NCI-H524 (cell line): Measurements from ENCODE around the gene SDK1.

ENCODE experiments used
- DNase-seq, 2 experiments: peaks; one replicate each; lab custom pipeline; 2025; lab: John Stamatoyannopoulos, UW

The SDK1 gene

DNA sequence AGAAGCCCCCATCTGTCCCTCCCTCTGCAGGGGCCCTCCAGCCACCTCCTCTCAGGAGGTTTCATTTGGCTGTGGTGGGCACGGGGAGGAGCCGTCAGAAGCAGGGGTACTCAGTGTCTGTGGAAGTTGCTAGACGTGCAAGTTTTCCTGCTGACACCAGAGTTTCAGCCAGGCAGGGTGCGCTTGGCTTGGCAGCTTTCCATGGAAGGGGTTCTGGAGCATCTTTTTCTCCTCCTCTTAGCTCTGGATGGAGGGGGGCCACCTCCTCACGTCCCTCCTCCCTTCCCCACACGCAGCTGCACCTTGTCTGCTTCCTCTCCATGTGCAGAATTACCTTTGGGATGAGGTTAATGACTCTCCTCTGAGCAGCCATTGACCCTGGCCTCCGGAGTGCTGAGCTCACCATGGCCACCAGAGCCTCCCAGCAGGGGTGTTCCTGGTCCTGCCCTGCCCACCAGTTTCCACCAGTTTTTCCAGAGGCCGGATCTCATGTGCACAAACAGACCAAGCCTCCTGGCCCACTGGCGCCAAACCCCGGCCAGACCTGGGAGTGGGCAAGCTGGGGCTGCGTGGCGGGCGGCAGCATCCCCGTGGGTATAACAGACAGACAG is 801.3 kb downstream of the SDK1 start:
- no peak for DNase-seq

DNA sequence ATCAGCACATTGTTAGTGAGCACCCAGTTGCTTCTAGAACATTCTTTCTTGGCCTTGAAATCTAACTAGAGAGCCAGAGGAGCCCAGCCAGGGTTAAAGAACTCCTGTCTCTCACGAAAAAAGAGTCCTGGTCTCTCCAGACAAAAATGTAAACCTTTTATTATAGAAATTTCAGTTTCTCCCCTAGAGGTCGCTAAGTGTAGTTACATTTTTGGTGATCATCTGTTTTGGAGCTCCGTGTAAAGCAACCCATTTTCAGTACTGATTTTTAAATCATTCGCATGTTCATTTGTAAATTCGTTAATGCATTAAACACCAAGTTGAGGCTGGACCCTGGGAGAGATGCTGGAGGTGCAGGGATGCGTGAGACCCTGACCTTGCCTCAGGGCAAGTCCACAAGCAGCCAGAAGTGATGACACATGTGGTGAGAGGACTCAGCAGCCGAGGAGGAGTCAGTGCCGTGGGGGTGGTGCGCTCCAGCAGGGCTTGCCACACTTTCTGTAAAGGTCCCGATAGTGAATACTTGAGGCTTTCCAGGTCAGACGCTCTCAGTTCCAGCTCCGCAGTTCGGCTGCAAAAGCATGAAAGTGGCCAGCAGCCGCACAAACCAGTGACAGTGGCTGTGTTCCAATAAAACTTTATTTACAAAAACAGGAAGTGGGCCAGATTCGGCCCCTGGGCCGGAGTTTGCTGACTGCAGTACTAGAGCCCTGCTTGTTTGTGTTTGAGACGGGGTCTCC is 802.5 kb downstream of the SDK1 start:
- peak in 1 of 2 experiments; percentile 26 for DNase-seq

- DNase-seq: no peak
These were observed 806.8 kb downstream of the SDK1 start for GRCh38 chr7:4107839-4108238.

GRCh38 chr7:4108951-4109350 is 807.9 kb downstream of the SDK1 start:
- no peak for DNase-seq

DNA sequence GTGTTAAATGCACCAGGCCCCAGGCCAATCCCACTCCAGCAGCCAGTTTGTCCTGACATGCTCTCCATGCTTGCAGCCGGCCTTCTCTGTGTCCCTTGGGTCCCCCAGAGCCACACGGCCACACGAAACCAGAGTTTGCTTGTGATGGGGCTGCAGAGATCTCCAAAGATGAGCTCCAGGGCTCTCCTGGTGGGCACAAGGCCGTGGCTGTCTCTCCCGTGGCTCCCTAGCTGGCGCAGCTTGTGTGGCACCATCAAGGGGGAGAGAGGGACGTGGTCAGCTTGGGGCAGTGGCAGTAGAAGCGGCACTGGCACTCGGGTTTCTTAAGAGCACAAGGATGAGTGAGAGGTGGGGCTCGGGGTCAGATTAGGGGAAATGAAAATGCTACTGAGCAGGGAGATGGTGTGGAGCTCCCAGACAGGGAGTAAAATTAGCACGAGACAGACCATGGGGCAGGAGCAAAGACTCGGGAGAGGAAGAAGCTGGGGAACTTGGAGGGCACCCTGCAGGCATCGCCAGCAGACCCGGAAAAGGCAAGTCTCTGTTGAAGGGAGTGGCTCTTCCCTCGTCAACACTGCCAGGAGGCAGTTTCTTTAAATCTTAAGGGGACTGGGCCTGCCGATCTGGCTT is 808.5 kb downstream of the SDK1 start:
- no peak for DNase-seq

GRCh38 chr7:4110438-4110837 is 809.4 kb downstream of the SDK1 start:
- no peak for DNase-seq

GRCh38 chr7:4111166-4111565 is 810.1 kb downstream of the SDK1 start:
- DNase-seq: no peak

DNA sequence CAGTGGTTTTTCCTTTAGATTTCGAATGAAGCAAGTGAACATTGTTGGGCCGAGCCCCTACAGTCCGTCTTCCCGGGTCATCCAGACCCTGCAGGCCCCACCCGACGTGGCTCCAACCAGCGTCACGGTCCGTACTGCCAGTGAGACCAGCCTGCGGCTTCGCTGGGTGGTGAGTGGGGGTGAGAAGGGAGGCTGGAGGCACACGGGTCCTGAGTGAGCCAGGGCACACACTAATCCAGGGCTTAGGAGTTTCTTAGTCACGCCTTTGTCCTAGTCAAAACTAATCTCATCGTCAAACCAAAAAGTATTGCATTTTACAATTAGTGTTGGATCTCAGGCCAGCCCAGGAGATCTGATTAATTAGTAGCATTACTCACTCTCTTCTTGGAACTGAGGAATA is 812.2 kb downstream of the SDK1 start:
- no peak for DNase-seq

GRCh38 chr7:4113976-4114375 is 812.9 kb downstream of the SDK1 start:
- DNase-seq: no peak

- no peak for DNase-seq
These were observed 814.4 kb downstream of the SDK1 start for GRCh38 chr7:4115442-4115841.

GRCh38 chr7:4115941-4116610 is 815.0 kb downstream of the SDK1 start:
- DNase-seq: no peak

DNA sequence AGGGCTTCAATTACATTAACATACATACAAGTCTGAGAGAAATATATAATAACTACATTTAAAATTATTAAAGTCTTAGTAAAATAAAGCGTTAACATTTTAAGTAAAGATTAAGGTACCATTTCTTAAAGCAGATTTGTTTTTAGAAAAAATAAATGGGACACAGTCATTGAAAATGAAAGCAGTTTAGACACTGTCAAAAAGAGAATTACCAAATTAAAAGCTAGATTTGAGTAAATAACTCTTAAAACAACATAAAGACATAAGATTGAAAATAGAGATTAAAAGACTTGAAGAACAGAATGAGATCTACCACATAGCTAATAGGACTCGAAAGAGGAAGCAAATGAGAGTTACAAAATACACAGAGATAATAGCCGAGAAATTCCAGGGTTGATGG is 818.8 kb downstream of the SDK1 start:
- no peak for DNase-seq

DNA sequence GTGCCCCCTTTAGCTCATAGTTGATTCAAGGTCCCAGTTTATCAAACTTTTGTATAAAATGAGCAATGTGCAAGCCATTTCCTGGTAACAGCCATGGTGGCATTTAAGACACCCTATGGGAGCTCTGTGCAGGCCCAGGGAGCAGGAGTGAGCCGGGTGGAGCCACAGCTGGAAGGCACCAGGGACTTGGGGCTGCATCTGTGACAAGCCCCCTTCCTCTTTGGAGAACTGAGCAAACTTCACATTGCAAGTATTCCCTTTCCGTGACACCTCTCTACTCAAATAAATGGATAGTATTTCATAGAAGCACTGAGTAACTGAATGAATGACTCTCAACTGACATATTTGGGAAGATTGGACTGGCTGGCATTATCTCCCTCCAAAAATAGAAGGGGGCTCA is 822.3 kb downstream of the SDK1 start:
- DNase-seq: no peak

DNA sequence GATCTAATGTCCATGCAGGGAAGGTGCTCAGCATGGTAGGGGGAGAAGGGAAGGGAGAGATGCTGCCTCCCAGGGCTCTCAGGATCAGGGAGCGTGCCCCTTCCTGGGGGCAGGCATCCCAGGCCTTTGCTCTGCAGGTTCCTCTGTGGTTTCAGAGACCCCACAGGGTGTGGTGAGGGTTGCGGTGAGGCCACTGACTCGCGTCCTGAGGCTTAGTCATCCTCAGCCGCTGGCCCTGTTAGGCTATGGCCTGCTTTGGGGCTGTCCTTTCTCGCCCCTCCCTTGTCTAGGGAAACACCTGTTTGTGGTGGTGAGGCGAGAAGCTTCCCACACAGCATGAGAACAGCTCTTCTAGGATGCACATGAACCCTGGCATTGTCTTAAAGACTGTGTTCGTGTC is 822.8 kb downstream of the SDK1 start:
- DNase-seq: no peak

DNA sequence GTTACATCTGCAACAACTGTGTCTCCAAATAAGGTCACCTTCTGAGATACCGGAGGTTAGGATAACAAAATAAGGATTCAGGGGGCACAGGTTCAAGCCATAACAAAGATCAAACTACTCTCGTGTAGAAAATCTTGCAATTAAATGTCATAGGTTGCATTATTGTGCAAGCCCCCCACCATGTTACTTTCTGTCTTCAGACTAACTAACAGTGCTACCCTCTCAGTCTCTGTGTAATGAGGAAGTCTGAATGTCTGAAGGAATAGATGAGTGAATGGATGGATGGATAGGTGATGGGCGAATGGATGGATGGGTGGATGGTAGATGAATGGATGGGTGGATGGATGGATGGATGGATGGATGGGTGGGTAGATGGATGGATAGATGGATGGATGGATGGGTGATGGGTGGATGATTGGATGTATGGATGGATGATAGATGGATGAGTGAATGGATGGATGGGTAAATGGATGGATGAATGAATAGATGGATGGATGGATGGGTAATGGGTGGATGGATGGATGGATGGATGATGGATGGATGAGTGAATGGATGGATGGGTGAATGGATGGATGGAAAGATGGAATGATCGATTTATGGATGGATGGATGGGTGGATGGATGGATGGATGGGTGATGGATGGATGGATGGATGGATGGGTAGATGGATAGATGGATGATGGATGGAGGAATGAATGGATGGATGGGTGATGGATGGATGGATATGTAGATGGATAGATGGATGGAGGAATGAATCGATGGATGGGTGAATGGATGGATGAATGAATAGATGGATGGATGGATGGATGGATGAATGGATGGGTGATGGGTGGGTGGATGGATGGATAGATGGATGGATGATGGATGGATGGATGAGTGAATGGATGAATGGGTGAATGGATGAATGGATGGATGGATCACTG is 823.8 kb downstream of the SDK1 start:
- no peak for DNase-seq

DNA sequence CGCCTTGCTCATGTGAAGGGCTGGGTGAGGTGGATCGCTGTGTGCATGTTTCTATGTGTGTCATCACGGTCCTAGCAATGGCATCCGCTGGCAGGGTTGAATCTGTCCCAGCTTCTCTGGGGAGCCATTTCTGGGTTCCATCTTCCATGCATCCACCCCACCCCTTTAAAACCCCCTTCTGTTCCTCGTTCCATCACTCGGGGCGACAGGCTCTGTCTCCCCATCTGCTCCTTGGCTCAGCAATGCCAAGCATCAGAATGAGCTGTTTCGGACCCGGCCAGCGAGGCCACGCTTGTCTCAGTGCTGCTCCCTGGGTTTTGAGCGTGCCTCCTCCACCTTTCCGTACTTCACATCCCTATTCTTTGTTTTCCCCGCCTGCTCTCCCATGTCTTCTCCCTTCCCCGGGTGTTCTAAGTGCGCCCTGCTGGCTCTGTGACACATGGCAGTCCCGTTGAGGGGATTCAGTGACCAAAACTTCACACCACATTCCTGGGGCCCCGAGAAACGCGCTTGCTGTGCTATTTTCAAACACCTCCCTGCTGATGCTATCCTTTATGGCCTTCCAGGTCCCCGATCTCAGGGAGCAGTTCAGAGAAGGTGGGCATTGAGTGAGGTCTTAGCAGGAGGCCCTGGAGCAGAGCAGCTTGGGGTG is 827.0 kb downstream of the SDK1 start:
- no peak for DNase-seq

GRCh38 chr7:4129481-4130122 is 828.5 kb downstream of the SDK1 start:
- no peak for DNase-seq

DNA sequence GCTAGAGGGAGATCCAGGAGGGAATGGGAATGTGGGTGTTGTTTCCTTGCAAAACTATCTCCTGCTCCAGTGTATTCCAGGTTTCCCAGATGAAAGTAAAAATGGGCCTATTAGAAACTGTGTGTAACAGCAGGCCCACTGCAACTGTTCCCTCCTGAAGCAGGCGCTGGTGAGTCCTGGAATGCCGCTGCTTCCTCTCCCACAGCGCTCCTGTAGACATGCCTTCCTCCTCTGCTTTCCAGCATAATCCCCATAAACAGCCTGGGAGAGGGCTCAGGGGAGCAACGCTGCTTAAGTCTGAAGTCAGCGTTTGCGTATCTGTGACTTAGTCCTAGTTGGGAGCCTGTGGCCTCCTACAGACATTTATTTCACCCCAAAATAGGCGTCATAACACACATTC is 830.0 kb downstream of the SDK1 start:
- no peak for DNase-seq

DNA sequence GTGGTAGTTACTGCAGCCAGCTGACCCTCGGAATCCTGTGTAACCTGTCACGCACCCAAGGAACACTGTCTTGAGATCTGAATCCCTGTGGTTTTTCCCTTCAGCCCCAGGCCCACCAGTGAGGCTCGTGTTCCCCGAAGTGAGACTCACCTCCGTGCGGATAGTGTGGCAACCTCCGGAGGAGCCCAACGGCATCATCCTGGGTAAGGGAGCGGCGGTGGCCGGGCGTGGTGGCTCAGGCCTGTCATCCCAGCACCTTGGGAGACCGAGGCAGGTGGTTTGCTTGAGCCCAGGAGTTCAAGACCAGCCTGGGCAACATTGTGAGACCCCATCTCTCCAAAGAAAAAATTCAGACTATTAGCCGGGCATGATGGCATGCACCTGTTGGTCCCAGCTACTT is 831.2 kb downstream of the SDK1 start:
- no peak for DNase-seq

GRCh38 chr7:4133491-4134044 is 832.5 kb downstream of the SDK1 start:
- DNase-seq: no peak

DNA sequence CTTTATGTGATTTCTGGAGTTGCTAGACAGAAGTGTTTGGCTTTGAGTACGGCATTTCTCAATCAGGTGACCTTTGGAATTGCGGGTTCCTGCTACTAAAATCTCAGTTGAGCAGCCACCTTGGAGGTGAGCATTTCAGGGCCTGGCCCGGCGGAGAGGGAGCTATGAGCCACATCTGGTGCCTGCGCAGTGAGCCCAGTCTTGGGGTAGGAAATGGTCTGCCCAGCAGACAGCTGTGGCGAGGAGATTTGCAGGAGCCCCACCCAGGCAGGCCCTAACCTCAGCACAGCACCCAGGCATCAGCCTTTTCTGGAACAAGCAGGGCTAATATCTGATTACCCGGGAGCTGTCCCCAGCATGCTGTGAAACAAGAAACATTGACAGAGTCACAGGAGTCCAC is 833.2 kb downstream of the SDK1 start:
- no peak for DNase-seq
